Mesothelial cell of epicardium (in vitro differentiated cells): ENCODE data around the gene TBX19. TPM values are rescaled to one million over a fixed set of nuclear protein-coding genes. Genes with fewer than 3 reads are reported as not detected.

Experiments used
- DNase-seq, 2 experiments: peaks; one replicate each; pipeline ENCODE4 v3.0.0; 2021; ENCODE audit warnings: low spot score in 2 of 2; ENCODE audit not compliant: unreplicated experiment in 2 of 2
- H3K27ac Mint-ChIP-seq: 2 replicates; pipeline ENCODE4 v1.8.0; 2021; ENCODE audit warnings: mixed read lengths
- H3K27me3 Mint-ChIP-seq: 2 replicates; pipeline ENCODE4 v1.8.0; 2021; ENCODE audit warnings: low read depth, mixed read lengths
- H3K36me3 Mint-ChIP-seq: 2 replicates; pipeline ENCODE4 v1.8.0; 2021; ENCODE audit warnings: mixed read lengths
- H3K4me1 Mint-ChIP-seq: 2 replicates; pipeline ENCODE4 v1.8.0; 2021; ENCODE audit warnings: mixed read lengths
- H3K4me3 Mint-ChIP-seq: 2 replicates; pipeline ENCODE4 v1.8.0; 2021; ENCODE audit warnings: mild to moderate bottlenecking, moderate library complexity, mixed read lengths
- H3K9me3 Mint-ChIP-seq: 2 replicates; pipeline ENCODE4 v1.8.0; 2021; ENCODE audit warnings: mixed read lengths
- total RNA-seq: library from RNA; stranded (reverse); gene quantifications from 3 replicates; pipeline ENCODE4 v1.2.1, GENCODE V29; 2021
- TF ChIP-seq, protein P1 (sequence below): fragments of 200-600 bp; sonication (generic); IDR thresholded peaks from one replicate; pipeline ENCODE4 v1.5.0; 2021; ENCODE audit warnings: antibody characterized with exemption; ENCODE audit not compliant: unreplicated experiment

Gene TBX19
- total RNA-seq, 1 donor from 2014 or later = 2.4 TPM

DNA sequence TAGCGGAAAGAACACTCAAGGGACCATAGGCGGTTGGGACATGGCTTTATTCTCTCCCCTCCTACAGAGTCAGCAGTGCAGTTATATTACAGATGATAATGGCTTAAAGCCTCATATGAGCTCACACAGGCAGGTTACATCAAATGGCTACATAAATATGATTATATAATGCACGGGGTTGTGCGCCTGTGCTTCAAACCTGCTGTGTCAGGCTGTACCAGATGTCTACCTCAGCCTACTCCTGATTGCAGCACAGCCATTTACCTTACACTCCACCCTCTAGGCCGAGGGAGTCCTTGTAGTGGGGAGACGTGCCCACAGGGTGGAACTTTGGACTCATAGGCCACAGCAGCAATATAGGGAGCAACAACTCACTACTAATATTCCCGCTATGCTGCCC, 16.4 kb upstream of the TBX19 start:
- Mint-ChIP-seq H3K4me1 (peaks cover 7% of the 10 kb centered on the region), H3K9me3 (peaks cover 7% of the 10 kb centered on the region), H3K27me3 (no peaks in the 10 kb centered on the region), H3K4me3 (no peak overlapping the region), H3K27ac (no peak overlapping the region), H3K36me3 (peaks cover 21% of the 10 kb centered on the region)
- DNase-seq = no peak
- TF ChIP-seq, protein P1, sequence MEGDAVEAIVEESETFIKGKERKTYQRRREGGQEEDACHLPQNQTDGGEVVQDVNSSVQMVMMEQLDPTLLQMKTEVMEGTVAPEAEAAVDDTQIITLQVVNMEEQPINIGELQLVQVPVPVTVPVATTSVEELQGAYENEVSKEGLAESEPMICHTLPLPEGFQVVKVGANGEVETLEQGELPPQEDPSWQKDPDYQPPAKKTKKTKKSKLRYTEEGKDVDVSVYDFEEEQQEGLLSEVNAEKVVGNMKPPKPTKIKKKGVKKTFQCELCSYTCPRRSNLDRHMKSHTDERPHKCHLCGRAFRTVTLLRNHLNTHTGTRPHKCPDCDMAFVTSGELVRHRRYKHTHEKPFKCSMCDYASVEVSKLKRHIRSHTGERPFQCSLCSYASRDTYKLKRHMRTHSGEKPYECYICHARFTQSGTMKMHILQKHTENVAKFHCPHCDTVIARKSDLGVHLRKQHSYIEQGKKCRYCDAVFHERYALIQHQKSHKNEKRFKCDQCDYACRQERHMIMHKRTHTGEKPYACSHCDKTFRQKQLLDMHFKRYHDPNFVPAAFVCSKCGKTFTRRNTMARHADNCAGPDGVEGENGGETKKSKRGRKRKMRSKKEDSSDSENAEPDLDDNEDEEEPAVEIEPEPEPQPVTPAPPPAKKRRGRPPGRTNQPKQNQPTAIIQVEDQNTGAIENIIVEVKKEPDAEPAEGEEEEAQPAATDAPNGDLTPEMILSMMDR = no peak

DNA sequence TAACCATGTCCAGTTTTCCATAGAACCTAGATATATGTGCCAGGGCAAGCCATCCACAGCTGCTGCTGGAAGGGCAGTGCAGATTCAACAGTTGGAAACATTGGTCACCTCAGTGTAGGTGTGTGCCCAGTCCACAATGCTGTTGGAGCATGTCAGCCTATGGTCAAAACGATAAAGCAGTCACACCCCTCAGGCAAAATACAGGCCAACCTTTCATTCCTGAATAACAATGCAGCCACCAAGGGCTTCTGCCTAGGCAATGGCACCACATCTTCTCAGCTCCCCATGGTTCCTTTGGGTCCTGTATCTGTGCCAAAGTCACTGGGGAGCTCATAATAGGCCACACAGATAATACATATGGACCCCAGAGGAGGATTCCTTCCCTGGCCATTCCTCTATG, 15.1 kb upstream of the TBX19 start:
- no peak for DNase-seq
- TF ChIP-seq, protein P1 = no peak
- Mint-ChIP-seq H3K9me3 (peaks cover 6% of the 10 kb centered on the region), H3K4me1 (peaks cover 7% of the 10 kb centered on the region), H3K36me3 (peaks cover 22% of the 10 kb centered on the region), H3K27ac (no peak overlapping the region), H3K27me3 (no peaks in the 10 kb centered on the region), H3K4me3 (no peak overlapping the region)

DNA sequence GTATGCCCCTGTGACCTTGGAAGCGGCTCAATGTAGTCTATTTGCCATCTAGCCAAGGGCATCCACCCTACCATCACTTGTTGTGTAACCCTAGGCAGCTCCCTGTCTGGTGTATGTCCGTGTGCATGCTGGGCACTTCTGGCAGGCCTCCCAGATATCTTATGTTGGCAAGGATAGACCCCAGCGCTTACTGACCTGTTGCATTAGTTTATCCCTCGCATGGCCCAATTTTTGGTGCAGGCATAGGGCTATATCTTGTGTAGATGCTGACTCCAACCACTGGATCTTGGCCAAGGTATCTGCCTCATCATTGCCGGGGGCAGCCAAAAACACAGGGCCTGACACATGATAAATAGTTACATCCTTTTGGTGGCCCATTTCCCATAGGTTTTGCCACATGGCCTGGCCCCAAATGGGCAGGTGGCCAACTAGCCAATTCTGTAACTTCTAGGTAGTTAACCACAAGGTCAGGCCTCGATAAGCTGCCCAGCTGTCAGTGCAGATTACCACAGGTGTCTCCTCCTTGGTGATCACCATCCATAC, 14.0 kb upstream of the TBX19 start:
- Mint-ChIP-seq H3K4me1 (peaks cover under 1% of the 10 kb centered on the region), H3K27me3 (no peaks in the 10 kb centered on the region), H3K36me3 (peaks cover 23% of the 10 kb centered on the region), H3K27ac (no peak overlapping the region), H3K9me3 (peaks cover 6% of the 10 kb centered on the region), H3K4me3 (no peak overlapping the region)
- TF ChIP-seq, protein P1 = no peak
- DNase-seq = no peak

DNA sequence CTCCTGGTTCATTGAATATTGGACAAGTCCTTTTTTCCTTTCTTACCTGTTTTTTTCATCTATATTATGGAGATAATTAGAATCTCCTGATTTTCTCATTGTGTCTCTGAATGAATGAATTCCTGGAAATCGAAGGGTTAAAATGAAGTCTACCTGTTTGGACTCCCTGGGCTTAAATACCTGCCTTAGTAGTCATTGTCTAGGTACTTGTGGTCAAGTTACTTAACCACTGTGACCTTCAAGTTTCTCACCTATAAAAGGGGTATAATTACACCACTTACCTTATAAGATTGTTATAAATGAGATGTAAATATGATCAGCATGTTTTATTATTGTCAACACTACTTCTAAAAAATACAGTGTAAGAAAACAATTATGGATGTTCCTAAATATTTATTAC, 9.0 kb upstream of the TBX19 start:
- Mint-ChIP-seq H3K4me3 (no peak overlapping the region), H3K27ac (no peak overlapping the region), H3K27me3 (no peaks in the 10 kb centered on the region), H3K4me1 (no peaks in the 10 kb centered on the region), H3K9me3 (peaks cover 20% of the 10 kb centered on the region), H3K36me3 (peaks cover 21% of the 10 kb centered on the region)
- TF ChIP-seq, protein P1 = no peak
- DNase-seq = no peak

DNA sequence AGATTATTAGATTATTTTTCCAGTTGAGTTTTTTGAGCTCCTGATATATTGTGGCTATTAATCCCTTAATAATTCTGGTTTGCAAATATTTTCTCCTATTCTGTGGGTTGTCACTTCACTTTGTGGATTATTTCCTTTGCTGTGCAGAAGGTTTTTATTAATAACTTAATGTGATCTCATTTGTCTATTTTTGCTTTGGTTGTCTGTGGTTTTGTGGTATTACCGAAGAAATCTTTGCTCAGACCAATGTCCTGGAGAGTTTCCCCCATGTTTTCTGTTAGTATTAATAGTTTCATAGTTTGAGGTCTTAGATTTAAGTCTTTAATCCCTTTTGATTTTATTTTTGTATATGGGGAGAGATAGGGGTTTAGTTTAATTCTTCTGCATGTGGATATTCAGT, 7.1 kb upstream of the TBX19 start:
- TF ChIP-seq, protein P1 = no peak
- no peak overlapping the region for H3K4me3 Mint-ChIP-seq
- no peak overlapping the region for H3K27ac Mint-ChIP-seq
- peaks cover 29% of the 10 kb centered on the region for H3K36me3 Mint-ChIP-seq
- no peak for DNase-seq
- H3K4me1 Mint-ChIP-seq = no peaks in the 10 kb centered on the region
- peaks cover 33% of the 10 kb centered on the region for H3K9me3 Mint-ChIP-seq
- no peaks in the 10 kb centered on the region for H3K27me3 Mint-ChIP-seq

DNA sequence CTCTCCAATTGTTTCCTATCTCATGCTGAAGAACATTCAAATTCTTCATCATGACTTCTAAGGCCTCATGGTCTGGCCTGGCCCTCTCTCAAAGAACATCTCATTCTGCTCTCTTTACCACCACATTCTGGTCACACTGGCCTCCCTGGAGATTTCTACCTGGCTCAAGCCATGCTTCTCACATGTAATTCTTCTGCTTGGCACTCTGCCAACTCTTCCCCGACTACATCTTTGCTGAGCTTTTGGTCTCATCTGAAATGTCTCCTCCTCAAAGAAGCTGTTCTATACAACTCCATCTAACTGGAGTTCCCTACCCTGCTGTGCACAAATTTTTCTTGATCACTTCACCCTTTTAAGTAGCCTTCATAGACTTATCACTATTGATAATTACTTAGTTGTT, 1.4 kb upstream of the TBX19 start:
- Mint-ChIP-seq H3K27ac (no peak overlapping the region), H3K36me3 (peaks cover 14% of the 10 kb centered on the region), H3K27me3 (no peaks in the 10 kb centered on the region), H3K4me3 (no peak overlapping the region), H3K4me1 (peaks cover 5% of the 10 kb centered on the region), H3K9me3 (peaks cover 24% of the 10 kb centered on the region)
- no peak for DNase-seq
- TF ChIP-seq, protein P1 = no peak
